CD4-positive, alpha-beta T cell treated with Interferon alpha-2 for 1 hour (primary cell): Measurements from ENCODE around the gene HS6ST3.

Experiments used
- DNase-seq, 2 donors: peaks; one replicate each; pipeline ENCODE4 v3.0.0-alpha.2; 2020 to 2022

The HS6ST3 gene

DNA sequence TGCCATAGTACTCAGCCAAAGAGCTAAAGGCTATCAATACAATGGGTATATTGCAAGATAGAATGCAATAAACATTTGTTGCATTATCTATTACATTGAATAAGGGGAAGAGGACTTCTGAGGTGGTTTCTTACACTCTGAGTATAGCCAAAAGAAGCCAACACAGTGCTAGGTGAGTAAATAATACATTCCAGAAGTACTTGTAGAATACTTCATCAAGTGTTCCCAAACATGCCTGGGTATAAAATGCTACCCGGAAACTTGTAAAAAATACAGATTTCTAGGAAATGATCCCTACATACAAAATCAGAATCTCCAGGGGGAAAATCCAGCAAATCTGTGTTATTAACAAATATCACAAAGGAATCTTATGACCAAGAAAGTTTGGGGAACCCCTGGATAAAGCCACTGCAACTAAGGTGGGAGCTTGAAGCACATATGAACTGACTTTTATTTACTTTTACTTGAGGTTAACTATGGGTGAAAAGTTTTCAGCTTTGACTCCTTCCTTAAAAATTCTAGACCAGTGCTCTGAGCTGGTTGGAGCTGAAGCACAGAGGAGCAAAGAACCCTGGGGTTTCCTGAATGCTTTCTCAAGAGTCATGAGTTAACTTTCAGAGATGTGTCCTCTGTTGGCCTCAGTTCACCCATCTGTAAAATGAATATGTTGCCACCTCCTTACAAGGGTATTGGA is 768.4 kb downstream of the HS6ST3 start:
- no peak for DNase-seq

DNA sequence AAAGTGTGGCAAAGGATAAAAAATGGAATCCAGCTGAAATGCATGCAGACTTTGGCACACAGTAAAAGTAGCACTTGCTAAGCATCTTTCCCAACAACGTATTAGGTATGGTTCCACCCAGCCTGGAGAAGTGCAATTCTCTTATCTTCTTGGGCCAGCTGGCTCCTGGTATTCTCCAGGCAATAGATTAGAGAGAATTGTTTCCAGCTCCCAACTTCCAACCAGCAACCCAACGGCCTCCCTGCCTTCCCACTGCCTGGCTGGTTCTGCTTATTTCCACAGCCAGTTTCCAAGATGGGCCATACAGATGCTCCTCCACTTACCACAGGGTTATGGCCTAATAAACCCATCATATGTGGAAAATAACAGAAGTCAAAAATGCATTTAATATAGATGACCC is 771.0 kb downstream of the HS6ST3 start:
- no peak for DNase-seq

DNA sequence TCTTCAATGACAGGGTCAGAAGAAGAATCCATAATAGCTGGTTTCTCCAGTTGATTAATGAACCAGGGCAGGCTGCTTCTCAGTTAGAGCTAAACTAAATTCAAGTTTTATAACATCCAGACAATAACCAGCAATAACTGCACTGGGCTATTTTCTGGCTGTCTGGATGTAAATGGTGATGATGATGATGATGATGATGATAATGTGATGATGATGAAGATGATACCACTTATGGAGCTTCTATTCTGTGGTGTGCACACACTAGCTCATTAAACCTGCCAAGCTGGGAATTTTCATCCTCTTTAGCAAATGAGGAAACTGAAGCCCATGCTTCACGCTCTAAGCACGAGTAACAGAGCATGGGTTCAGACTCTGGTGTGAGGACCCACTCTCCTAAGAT is 772.2 kb downstream of the HS6ST3 start:
- DNase-seq: no peak

DNA sequence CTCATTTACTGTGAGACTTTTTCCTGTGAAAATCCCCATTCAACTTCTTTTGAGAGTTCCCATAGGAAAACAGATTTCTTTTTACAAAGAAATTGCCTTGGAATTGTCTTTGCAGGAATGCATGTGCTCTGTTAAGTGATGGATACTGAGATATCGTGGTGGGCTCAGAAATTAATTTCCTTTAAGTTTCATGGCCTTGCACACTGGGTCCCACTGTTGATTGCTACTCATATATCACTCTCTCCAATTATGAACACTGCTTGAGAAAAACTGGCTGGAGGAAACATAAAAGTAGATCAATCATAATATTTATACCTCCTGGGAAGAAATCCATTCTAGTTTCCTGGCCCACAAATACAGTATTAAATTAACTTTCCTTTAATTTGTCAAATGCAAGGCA is 773.1 kb downstream of the HS6ST3 start:
- DNase-seq: no peak

DNA sequence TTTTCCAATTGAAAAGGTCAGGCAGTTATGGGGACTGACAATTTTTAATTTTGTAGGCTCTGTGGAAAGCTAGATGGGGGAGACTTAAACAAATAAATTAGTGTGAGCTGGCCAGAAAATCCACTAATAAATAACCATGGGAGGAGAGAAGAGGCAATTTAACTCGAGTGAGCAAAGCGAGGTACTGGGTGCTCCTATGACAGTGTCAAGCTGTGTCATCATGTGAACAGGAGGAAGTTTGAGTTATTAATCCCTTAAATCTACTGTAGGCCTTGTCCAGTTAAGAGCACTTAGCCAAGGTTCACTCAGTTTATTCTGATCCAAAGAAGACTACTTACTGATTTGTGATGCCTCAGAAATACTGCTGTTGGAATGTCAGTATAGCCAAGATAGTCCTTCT is 781.6 kb downstream of the HS6ST3 start:
- DNase-seq: no peak

DNA sequence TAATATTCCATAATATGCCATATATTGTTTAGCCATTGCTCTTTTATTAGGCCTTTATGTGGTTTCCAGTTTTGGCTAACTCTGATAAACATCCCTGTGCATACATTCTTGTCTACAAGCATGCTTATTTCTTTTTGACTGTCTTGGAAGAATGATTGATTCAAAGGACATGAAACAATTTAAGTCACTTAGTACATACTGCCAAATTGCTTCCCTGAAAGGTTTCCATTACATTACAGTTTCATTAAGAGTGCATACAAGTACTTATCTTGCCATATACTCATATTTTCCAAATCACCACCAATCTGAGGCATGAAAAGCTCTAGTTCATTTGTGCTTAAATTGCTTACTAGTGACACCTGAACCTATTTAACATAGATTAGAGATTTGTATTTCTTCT is 790.5 kb downstream of the HS6ST3 start:
- no peak for DNase-seq
